SK-N-MC (cell line): Measurements from ENCODE around the gene HDAC4.

Experiments used
- DNase-seq: peaks from one replicate; pipeline ENCODE4 v3.0.0-alpha.2; 2011; ENCODE audit warnings: low read depth, low spot score
- H3K27ac ChIP-seq: fragments of 200-600 bp; sonication (generic); 2 replicates; pipeline ENCODE4 v1.5.1; 2016; ENCODE audit warnings: mixed run types
- H3K36me3 ChIP-seq: fragments of 200-600 bp; sonication (generic); 2 replicates; pipeline ENCODE4 v1.6.1; 2017; ENCODE audit warnings: antibody characterized with exemption, low read length, mixed read lengths; ENCODE audit not compliant: insufficient read depth
- H3K4me3 ChIP-seq: fragments of 200-600 bp; sonication (generic); 2 replicates; pipeline ENCODE4 v1.5.1; 2016
- H3K9ac ChIP-seq: fragments of 200-600 bp; sonication (generic); 2 replicates; pipeline ENCODE4 v1.8.0; 2017; ENCODE audit warnings: mixed run types, mixed read lengths; ENCODE audit not compliant: insufficient read length
- H3K9me3 ChIP-seq: fragments of 200-600 bp; sonication (generic); 2 replicates; pipeline ENCODE4 v1.6.1; 2017; ENCODE audit warnings: low read depth, mild to moderate bottlenecking, antibody characterized with exemption, low read length, moderate library complexity, mixed read lengths
- EZH2 ChIP-seq: fragments of 200-600 bp; sonication (generic); IDR thresholded peaks from one replicate; pipeline ENCODE4 v1.6.1; 2017; ENCODE audit warnings: antibody characterized with exemption
- FOXP2 ChIP-seq: optimal IDR thresholded peaks from 2 replicates; pipeline ENCODE3; 2011; ENCODE audit warnings: mild to moderate bottlenecking, moderate library complexity; ENCODE audit not compliant: insufficient read depth; ENCODE audit errors: extremely low read length, control extremely low read depth
- POLR2AphosphoS5 ChIP-seq: IDR thresholded peaks from 2 replicates; pipeline ENCODE4 v1.6.1; 2012; ENCODE audit warnings: mild to moderate bottlenecking, low read depth, low read length, borderline replicate concordance

Gene HDAC4

GRCh38 chr2:239173301-239173700 lies 227.5 kb downstream of the HDAC4 start:
- no peak overlapping the region for H3K9ac ChIP-seq
- no peak for DNase-seq
- peaks cover 12% of the 10 kb centered on the region; the same call in 1 of the 2 replicates for H3K9me3 ChIP-seq
- no peak overlapping the region for H3K27ac ChIP-seq
- H3K36me3 ChIP-seq: peaks cover 5% of the 10 kb centered on the region; the same call in 1 of the 2 replicates
- H3K4me3 ChIP-seq: no peak overlapping the region
- TF ChIP-seq EZH2: no peak
- no peak for TF ChIP-seq POLR2AphosphoS5
- TF ChIP-seq FOXP2: no peak

- Histone ChIP-seq H3K4me3 (no peak overlapping the region), H3K36me3 (peaks cover 5% of the 10 kb centered on the region; the same call in 1 of the 2 replicates), H3K9ac (no peak overlapping the region), H3K9me3 (peaks cover 12% of the 10 kb centered on the region; the same call in 1 of the 2 replicates), H3K27ac (no peak overlapping the region)
- DNase-seq: no peak
- TF ChIP-seq POLR2AphosphoS5 (no peak), FOXP2 (no peak), EZH2 (no peak)
Observed at GRCh38 chr2:239171643-239172042, 229.2 kb downstream of the HDAC4 start.

- TF ChIP-seq EZH2 (no peak), FOXP2 (no peak), POLR2AphosphoS5 (no peak)
- no peak overlapping the region for H3K4me3 ChIP-seq
- H3K36me3 ChIP-seq: peaks cover 4% of the 10 kb centered on the region; the same call in 1 of the 2 replicates
- DNase-seq: no peak
- no peak overlapping the region for H3K9ac ChIP-seq
- peaks cover 12% of the 10 kb centered on the region; the same call in 1 of the 2 replicates for H3K9me3 ChIP-seq
- no peak overlapping the region for H3K27ac ChIP-seq
Observed at GRCh38 chr2:239169311-239170048, 231.3 kb downstream of the HDAC4 start.

GRCh38 chr2:239168575-239168974 lies 232.2 kb downstream of the HDAC4 start:
- TF ChIP-seq POLR2AphosphoS5 (no peak), EZH2 (no peak), FOXP2 (no peak)
- Histone ChIP-seq H3K27ac (no peak overlapping the region), H3K4me3 (no peak overlapping the region), H3K9me3 (peaks cover 12% of the 10 kb centered on the region; the same call in 1 of the 2 replicates), H3K9ac (no peak overlapping the region), H3K36me3 (peaks cover 3% of the 10 kb centered on the region; the same call in 1 of the 2 replicates)
- no peak for DNase-seq

- Histone ChIP-seq H3K9me3 (peaks cover 9% of the 10 kb centered on the region; the same call in 1 of the 2 replicates), H3K9ac (no peak overlapping the region), H3K36me3 (peaks cover 3% of the 10 kb centered on the region; the same call in 1 of the 2 replicates), H3K4me3 (no peak overlapping the region), H3K27ac (no peak overlapping the region)
- no peak for DNase-seq
- TF ChIP-seq FOXP2 (no peak), EZH2 (no peak), POLR2AphosphoS5 (no peak)
Observed at GRCh38 chr2:239167766-239168444, 232.9 kb downstream of the HDAC4 start.

- Histone ChIP-seq H3K9me3 (peaks cover 9% of the 10 kb centered on the region; the same call in 1 of the 2 replicates), H3K36me3 (peaks cover 3% of the 10 kb centered on the region; the same call in 1 of the 2 replicates), H3K27ac (no peak overlapping the region), H3K9ac (no peak overlapping the region), H3K4me3 (no peak overlapping the region)
- no peak for TF ChIP-seq FOXP2
- TF ChIP-seq POLR2AphosphoS5: no peak
- no peak for TF ChIP-seq EZH2
- no peak for DNase-seq
Observed at GRCh38 chr2:239167011-239167673, 233.7 kb downstream of the HDAC4 start.

- H3K9ac ChIP-seq: no peak overlapping the region
- peaks cover 3% of the 10 kb centered on the region; the same call in 1 of the 2 replicates for H3K36me3 ChIP-seq
- TF ChIP-seq POLR2AphosphoS5 (no peak), FOXP2 (no peak), EZH2 (no peak)
- DNase-seq: no peak
- no peak overlapping the region for H3K27ac ChIP-seq
- no peak overlapping the region for H3K4me3 ChIP-seq
- H3K9me3 ChIP-seq: peaks cover 4% of the 10 kb centered on the region; the same call in 1 of the 2 replicates
Observed at GRCh38 chr2:239166201-239166834, 234.5 kb downstream of the HDAC4 start.
